ENCODE data around the gene SEC14L3.

DNA sequence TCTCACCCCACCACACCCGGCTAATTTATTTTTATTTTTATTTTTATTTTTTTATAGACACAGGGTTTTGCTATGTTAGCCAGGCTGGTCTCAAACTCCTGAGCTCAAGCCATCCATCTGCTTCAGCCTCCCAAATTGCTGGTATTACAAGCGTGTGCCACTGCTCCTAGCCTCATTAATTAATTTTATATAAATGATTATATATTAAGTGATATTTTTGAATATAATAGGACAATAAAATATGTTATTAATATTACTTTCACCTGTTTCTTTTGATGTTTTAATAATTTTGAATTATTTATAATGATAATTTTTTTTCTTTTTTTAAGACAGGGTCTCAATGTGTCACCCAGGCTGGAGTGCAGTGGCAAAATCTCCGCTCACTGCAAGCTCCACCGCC is 35.9 kb upstream of the SEC14L3 start:
- TF ChIP-seq TEAD4 (IDR thresholded peaks at IDR 0.05; ENCODE audit: borderline replicate concordance, insufficient read depth): no peak
- no peak for TF ChIP-seq FOXM1 (IDR thresholded peaks at IDR 0.05; ENCODE audit: low read depth)
- TF ChIP-seq CTCF (IDR thresholded peaks at IDR 0.05): no peak
- TF ChIP-seq POLR2AphosphoS5 (IDR thresholded peaks at IDR 0.05; ENCODE audit: low read depth, low read length): no peak

Measured in SK-N-SH (cell line).